D721Med (cell line): ENCODE measurements around the gene COL23A1.
"Not testable (repeated sequence)": the region's sequence is repeated elsewhere in the genome, so short reads cannot be mapped to it uniquely, and the experiment has no call there.

Source experiments
- DNase-seq: peaks from one replicate; pipeline ENCODE4 v3.0.0; 2011; ENCODE audit warnings: low spot score; ENCODE audit not compliant: insufficient read length
- FAIRE-seq: peaks from 2 replicates; lab custom pipeline; 2011; peaks lifted over from hg19 to GRCh38; lab: Jason Lieb, UNC
- CTCF ChIP-seq: IDR thresholded peaks from 2 replicates; pipeline ENCODE4 v1.5.1; 2012; ENCODE audit warnings: mild to moderate bottlenecking, control low read depth; ENCODE audit not compliant: insufficient read depth; ENCODE audit errors: missing control alignments

COL23A1 gene

DNA sequence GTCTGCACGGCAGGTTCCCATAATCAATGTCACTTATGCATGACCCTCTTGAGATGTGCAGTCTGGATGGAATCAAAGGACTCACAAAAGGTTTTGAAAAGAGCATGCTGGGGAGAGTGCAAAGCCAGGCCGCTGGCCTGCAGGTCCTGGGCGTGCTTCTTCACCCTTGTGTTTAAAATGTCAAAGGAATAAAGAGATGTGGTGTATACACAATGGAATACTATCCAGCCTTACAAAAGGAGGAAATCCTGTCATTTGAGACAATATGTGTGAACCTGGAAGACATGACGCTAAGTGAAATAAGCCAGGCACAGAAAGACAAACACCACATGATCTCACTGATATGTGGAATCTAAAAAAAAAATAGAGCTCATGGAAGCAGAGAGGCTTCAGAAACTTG, 220.1 kb downstream of the COL23A1 start:
- no peak for TF ChIP-seq CTCF
- no peak for FAIRE-seq
- no peak for DNase-seq

- not testable (repeated sequence) for DNase-seq, FAIRE-seq
These were observed 220.7 kb downstream of the COL23A1 start for GRCh38 chr5:178369469-178369868.

DNA sequence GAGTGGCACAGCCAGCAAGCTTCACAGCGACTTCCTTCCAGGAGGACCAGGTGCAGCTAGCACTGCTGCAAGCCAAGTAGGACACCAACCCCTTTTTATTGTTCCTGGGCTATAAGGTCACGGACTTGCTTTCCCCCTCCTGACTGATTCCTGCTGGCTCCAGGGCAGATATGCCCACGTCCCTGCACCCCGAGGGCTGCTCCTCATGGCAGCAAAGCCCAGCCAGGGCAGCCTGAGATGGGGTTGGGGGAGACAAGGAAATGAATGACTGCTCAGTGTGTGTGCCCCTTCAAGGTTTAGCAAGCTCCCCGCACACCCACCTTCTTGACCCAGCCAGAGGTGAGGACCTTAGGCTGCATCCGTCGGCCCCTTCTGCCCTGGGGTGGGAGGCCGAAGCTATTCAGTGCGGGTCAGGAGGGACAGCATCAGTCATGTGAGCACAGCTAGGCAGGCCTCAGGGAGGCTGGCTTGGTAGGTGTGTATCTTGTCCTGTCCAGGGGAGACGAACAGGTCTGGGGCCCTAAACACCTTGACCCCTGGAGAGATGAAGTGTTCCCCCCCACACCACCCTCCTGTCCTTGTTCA, 221.4 kb downstream of the COL23A1 start:
- no peak for DNase-seq
- FAIRE-seq = no peak
- no peak for TF ChIP-seq CTCF

DNA sequence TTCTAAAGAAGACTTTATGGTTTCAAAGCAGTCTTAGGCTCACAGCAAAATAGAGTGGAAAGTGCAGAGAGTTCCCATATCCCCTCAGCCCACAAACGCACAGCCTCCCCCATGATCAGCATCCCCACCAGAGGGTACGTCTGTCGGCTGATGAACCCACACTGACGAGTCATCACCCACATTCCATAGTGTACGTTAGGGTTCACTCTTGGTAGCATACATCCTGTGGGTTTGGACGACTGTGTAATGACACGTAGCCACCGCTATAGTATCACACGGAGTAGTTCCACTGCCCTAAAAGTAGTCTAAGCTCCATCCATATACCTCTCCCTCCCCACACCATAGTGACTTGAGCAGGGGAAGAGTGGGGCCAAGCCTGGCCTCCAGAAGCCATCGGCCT, 221.9 kb downstream of the COL23A1 start:
- no peak for DNase-seq
- TF ChIP-seq CTCF = no peak
- no peak for FAIRE-seq

DNA sequence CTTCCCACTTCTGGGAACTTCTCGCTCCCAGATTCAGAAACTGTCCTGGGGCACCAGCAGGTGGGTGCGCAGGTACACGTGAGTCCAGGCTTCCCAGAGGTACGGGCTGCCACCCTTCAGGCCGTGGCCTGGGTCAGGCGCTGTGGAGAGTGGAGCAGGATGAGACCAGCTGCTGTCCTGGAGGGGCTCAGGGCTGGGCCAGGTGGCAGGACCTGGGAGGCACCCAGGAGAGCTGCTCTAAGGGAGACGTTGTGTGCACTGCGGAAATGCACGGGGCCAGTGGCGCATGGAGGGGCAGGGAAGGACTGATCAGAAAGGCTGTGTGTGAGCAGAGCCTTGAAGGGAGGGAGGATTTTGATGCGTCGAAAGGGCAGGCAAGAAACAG, 222.5 kb downstream of the COL23A1 start:
- no peak for TF ChIP-seq CTCF
- FAIRE-seq (no peak), DNase-seq (no peak)

DNA sequence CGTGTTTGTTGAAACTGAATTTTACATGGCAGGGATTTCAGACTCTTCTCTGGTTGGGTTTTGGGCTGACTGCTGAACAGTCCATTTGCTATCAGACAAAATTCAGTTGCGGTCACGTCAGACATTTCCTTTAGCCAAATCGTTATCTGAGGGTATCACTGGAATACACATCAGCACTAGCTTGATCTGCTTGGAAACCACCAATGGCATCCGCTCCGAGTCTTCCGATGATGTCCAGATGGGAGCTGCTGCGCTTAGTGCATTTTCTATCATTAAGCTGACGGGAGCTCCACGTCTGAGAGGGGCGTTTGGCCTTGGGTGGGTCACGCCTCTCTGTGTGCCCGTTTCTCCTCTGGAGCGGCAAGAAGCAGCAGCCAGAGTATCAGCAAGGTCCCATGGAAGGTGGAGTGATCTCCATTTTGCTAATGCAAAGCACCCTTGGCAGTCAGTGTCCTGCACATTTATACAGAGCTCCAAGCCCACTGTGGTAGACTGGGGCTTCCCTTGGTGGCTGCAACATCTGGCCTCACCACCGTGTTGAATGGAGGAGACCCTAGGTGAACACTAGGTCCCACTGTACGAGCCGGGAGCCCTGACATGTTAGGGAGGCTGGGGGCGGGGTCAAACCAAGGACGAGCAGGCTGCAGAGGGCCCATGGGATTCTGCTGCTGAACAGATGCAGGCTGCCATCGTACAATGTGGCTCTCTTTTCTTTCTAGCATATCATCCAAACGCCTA, 223.0 kb downstream of the COL23A1 start:
- DNase-seq = no peak
- no peak for TF ChIP-seq CTCF

GRCh38 chr5:178365501-178366440, 224.4 kb downstream of the COL23A1 start:
- no peak for TF ChIP-seq CTCF
- DNase-seq (no peak), FAIRE-seq (no peak)

More for the DNA sequence above, 223.0 kb downstream of the COL23A1 start:
- FAIRE-seq = no peak
